Measurements from ENCODE around the gene LRRC45.

Gene LRRC45

DNA sequence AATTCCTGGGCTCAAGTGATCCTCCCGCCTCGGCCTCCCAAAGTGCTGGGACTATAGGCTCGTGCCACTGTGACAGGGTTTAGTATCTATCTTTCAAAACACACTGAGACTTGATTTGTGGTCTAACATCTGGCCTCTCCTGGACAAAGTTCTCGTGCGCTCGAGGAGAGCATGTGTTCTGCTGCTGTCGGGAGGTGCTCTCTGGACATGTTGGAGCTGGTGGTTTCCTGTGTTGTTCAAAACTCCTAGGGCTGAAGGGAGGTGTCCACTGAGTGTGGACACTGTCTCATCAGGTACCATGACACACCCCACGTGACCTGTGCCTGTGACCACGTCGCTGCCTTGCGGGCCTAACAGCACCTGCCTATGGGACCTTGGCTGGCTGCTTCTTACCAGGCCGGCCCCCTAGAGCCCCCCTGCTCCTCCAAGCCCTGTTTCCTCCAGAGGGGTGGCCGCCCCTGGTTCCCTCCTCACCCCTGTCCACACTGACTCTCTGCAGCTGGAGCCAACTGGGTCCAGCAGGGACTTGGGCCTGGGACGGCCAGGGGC is 22.9 kb downstream of the LRRC45 start:
- no peak for DNase-seq (ENCODE audit: low read depth)
- H3K4me3 ChIP-seq (ENCODE audit: low read depth, low read length): no peak overlapping the region
- no peak for TF ChIP-seq CTCF (IDR thresholded peaks at IDR 0.05; ENCODE audit: insufficient read depth, low read depth, low read length, missing control alignments)

DNA sequence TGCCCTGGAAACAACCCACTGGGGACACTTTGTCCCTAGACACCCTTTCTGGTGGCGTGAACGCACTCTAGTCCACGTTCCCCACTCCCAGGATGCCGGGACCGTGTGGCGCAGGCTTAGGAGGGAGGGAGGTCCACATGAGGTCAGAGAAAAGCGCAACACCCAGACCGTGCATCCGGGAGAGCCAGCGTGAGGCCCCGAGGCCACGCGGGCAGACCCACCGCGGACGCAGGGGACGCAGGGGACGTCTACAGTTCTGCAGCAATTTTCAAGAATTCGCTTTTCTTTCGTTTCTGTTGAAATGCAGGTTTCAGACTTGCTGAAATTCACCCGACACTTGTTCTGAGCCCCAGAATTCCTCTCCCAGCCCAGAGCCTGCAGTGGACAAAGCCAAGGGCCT is 23.8 kb downstream of the LRRC45 start:
- DNase-seq (ENCODE audit: low read depth): no peak
- no peak overlapping the region for H3K4me3 ChIP-seq (ENCODE audit: low read depth, low read length)
- TF ChIP-seq CTCF (IDR thresholded peaks at IDR 0.05; ENCODE audit: insufficient read depth, low read depth, low read length, missing control alignments): no peak

DNA sequence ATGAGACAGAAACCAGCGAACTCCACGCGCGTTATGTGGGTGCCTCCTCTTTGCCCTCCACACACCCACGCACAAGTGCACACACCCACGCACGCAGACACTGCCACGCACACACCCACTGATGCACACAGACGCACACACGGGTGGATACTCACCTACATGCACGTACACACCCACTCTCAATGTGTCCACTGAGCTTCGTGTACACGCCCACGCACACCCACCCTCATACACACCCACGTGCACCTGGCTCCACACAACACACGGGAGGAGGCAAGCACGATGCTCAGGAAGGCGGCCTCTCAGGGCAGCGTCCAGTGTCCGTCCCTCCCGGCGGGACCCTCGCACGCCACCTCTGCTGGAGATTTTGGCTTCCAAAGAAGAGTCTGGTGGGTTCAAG is 24.3 kb downstream of the LRRC45 start:
- no peak for DNase-seq (ENCODE audit: low read depth)
- TF ChIP-seq CTCF (IDR thresholded peaks at IDR 0.05; ENCODE audit: insufficient read depth, low read depth, low read length, missing control alignments): no peak
- no peak overlapping the region for H3K4me3 ChIP-seq (ENCODE audit: low read depth, low read length)

DNA sequence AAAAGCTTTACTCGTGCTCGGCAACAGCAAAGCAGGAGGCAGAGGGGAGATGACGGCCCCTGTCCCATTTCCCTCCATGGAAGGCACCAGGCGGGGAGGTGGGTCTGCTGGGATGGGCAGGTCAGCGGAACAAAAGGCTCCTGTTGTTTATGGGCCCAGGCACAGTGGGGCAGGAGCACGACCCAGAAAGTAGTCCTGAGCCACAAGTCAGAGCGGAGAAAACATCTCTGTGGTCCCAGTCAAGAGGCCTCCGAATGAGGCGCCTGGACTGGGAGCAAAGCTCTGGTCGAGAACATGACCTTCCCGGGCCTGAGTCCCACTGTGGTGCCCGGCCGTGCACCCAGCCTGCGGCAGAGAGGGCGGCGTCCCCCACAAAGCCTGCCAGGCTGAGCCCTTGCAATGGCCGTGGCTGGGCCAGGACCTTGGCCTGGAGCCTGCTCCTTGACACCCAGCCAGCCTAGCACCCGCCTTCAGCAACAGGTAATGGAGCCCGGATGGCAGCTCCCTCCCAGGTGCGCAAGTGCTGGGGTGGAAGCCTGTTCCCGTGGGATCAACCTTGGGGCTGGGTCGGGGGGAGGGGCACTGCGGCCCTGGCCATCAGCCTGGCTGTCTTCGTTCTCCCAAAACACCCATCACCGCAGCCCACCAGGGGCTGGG is 24.9 kb downstream of the LRRC45 start:
- no peak for TF ChIP-seq CTCF (IDR thresholded peaks at IDR 0.05; ENCODE audit: insufficient read depth, low read depth, low read length, missing control alignments)
- no peak overlapping the region for H3K4me3 ChIP-seq (ENCODE audit: low read depth, low read length)
- no peak for DNase-seq (ENCODE audit: low read depth)

- DNase-seq (ENCODE audit: low read depth): no peak
- no peak overlapping the region for H3K4me3 ChIP-seq (ENCODE audit: low read depth, low read length)
- TF ChIP-seq CTCF (IDR thresholded peaks at IDR 0.05; ENCODE audit: insufficient read depth, low read depth, low read length, missing control alignments): no peak
These were observed 25.5 kb downstream of the LRRC45 start for GRCh38 chr17:82048571-82048971.

DNA sequence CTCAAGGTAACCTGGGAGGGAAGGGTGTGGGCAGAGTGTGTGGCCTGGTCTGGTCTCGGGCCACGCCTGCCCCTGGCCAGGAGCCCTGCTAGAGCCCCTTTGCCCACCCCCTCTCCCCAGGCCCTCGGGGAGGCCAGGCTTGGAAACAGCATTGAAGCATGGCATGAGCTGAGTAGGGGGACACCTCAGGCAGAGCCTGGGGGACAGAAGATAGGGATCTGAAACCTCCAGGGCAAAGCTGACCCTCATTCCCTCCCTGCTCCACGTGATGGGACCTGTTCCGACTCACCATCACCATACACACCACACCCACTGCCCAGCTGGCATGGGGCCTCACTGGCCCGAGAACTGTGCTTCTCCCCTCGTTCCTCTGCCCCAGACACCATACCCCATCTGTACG is 26.0 kb downstream of the LRRC45 start:
- TF ChIP-seq CTCF (IDR thresholded peaks at IDR 0.05; ENCODE audit: insufficient read depth, low read depth, low read length, missing control alignments): no peak
- H3K4me3 ChIP-seq (ENCODE audit: low read depth, low read length): no peak overlapping the region
- no peak for DNase-seq (ENCODE audit: low read depth)

- no peak overlapping the region for H3K4me3 ChIP-seq (ENCODE audit: low read depth, low read length)
- no peak for TF ChIP-seq CTCF (IDR thresholded peaks at IDR 0.05; ENCODE audit: insufficient read depth, low read depth, low read length, missing control alignments)
These were observed 26.4 kb downstream of the LRRC45 start for GRCh38 chr17:82049521-82049971.

More at GRCh38 chr17:82049521-82049971, 26.4 kb downstream of the LRRC45 start:
- DNase-seq (ENCODE audit: low read depth): no peak
